Stimulated activated CD8-positive, alpha-beta memory T cell treated with anti-CD3 and anti-CD28 coated beads, Interleukin-15, amount 100 ng/mL, for 24 hours (primary cell): ENCODE results near the gene MAN1A1.
"Not testable (repeated sequence)": the region's sequence is repeated elsewhere in the genome, so short reads cannot be mapped to it uniquely, and the experiment has no call there.

Experiments used
- DNase-seq: peaks from one replicate; pipeline ENCODE4 v3.0.0-alpha.2; 2020; ENCODE audit warnings: low read depth

The MAN1A1 gene

DNA sequence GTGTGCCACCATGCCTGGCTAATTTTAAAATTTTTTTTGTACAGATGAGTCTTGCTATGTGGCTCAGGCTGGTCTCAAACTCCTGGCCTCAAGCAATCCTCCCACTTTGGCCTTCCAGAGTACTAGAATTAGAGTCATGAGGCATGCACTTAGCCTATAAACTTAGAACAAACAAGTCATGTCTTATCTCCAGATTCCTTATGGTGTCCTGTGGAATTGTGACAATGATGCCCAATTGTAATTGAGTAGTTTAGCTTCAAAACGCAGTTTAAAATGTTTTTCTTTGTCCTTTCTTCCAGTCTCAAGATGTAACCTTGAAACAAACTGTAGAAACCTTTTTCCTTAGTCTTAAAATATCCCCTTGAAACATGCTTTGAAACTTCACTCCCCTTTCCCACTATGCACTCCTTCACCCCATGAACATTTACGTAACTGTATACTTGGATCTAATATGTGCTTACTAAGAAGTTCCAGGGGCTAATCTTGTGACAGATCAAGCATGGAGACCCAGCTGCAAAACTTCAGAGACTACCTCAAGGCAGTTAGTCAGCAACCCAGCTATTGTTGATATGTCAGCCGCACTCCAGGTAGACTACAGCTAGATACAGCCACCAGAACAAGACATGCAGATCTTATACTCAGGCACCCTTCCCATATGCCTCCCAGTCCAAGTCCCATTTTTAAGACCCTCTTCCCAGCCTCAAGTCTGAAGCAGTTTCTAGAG is 46.2 kb downstream of the MAN1A1 start:
- DNase-seq: no peak

DNA sequence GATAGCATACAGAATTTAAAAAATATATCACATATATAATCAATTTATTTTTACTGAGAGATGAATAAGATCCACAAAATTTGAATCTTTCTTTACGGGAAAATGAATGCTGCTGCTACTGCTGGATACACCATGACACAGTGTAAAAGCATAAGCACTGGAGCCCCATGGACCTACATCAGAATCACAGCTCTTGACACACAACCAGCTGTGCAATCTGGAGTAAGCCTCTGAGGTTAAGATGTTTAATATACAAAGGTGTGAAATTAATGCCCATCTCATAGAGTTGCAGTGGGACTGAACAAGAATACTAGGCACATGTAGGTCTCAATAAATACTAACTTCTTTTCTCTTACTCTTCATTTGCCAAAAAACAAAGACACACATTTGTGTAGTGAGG is 48.1 kb downstream of the MAN1A1 start:
- no peak for DNase-seq

DNA sequence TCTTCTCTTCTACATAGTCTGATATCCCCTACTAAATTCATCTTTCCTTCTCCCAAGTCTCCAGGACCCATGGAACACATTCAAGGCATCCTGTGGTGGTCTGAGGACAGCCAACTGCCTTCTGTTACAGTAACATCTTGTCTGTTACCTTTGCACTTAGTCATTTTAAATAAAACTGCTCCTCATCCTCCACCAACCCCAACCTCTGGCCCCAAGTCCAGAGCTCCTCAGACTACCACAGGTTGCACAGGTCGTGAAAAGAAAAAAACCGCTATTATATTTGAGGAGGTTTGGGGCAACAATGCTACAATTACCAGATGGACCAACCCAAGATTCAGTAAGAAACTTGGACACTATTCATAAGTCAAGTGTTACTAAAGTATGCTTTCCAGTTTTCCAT is 49.9 kb downstream of the MAN1A1 start:
- DNase-seq: no peak

DNA sequence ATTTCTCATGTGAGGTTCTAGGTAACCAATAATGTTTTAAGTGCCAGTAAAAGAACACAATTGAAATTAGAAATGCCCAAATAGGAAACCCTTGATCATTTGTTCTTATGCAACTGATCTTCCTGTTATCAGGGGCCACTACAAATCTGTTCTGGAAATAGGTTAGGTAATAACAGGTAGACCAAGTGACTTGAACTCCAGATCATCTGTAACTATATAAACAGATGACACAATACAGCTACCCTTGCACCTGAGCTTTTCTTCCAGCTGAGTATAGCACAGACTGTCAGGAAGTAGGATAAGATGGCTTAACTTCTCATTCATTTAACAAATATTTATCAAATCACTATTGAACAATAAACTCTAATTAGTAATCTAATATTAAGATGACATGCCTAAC is 52.5 kb downstream of the MAN1A1 start:
- DNase-seq: no peak

DNA sequence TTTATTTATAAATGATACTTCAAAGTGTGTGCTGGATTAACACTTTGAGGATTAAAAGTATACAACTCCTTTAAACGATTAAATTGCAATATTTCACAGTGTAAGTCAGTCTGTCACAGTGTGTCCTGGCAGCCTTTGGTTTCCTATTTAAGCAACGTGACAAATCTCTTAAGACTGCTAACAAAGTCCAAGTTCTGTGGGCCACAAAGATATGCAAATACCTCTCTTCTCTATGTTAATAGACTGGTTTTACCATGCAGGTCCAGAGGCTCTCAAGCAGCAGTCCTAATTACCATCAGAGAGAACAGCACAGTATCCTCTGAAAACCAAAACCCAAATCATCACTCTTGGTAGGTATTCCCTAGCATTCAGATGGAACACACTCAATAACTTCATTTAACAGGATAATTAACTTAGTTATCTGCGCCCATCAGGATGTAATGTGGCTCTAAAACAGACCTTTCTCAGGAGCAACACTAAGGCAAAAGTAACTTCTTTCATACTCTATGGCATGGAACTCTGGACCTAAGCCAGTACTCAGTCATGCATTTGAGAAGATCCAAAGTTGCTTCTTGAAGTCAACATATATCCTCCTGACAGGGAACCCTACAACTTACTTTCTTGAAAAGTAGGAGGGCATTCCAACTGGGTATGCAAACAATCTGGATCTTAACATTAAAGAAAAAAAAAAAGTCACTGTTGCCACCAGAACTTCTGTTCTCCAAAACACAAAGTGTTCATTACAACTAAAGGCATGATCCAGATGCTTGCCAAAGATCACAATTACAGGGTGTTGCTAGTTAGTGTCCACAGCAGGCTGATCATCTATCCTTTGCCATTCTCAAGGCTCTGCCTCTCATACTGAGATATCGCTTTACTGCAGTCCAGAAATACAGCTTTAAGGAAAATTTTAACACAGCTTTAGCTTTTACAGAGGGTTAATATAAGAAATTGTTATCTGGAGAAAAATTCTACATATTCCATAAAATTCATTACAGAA is 53.2 kb downstream of the MAN1A1 start:
- no peak for DNase-seq

DNA sequence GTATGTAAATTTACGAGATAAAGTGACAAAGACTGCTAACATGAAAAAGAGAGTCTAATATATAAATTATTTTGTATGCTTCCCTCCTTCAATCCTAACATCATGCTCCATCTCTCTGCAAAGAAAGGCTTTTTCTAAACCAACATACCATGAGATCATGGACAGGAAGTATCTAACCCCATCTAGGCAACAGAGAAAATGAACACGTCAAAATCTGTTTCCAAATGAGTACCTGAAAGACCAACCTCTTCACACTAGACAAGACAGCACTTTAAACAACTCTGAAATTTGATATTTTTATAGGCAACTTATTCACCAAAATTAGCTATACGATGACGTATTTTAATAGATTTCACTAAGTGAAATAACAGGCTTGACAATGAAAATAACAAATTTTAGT is 54.6 kb downstream of the MAN1A1 start:
- DNase-seq: no peak

DNA sequence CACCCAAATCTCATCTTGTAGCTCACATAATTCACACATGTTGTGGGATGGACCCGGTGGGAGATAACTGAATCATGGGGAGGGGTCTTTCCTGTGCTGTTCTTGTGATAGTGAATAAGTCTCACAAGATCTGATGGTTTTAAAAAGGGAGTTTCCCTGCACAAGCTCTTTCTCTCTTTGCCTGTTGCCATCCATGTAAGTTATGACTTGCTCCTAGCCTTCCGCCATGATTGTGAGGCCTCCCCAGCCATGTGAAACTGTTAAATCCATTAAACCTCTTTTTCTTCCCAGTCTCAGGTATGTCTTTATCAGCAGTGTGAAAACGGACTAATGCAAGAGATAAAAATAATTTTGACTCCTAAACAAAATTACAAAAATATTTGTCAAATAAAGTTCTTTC is 58.5 kb downstream of the MAN1A1 start:
- DNase-seq: not testable (repeated sequence)

DNA sequence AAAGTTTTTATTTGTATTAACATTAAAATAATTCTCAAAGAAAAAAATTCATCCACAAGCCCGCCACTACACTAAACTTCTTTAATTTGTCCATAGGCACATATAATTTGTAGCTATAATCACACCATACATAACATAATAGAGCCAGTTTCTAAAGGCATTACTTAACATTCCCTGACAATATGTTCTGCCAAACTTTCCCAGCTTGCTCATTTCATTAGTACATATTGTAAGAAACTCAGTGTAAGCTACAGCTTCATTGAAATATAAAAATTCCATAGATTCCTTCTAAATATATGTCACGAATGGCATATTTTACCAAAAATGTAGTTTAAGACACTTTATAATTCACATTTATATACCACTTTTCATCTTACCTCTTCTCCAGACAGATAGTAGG is 59.3 kb downstream of the MAN1A1 start:
- no peak for DNase-seq

DNA sequence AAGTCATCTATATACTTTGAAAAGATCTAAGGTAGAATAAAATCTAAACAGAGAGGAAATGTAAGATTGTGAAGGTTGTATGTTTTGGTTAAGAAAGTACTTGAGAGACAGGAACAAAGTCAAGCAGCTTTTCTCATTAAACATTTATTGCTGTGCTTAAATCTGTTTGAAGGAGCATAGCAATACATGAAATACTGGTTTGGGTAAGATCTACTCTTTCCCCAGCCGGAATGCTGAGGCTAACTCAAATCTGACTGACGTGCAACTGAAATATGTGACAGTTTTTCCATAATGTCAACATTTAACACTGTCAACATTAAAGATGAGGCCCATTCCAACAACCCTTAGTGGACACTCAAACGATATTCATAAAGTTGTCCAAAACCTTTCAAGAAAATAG is 59.9 kb downstream of the MAN1A1 start:
- no peak for DNase-seq

DNA sequence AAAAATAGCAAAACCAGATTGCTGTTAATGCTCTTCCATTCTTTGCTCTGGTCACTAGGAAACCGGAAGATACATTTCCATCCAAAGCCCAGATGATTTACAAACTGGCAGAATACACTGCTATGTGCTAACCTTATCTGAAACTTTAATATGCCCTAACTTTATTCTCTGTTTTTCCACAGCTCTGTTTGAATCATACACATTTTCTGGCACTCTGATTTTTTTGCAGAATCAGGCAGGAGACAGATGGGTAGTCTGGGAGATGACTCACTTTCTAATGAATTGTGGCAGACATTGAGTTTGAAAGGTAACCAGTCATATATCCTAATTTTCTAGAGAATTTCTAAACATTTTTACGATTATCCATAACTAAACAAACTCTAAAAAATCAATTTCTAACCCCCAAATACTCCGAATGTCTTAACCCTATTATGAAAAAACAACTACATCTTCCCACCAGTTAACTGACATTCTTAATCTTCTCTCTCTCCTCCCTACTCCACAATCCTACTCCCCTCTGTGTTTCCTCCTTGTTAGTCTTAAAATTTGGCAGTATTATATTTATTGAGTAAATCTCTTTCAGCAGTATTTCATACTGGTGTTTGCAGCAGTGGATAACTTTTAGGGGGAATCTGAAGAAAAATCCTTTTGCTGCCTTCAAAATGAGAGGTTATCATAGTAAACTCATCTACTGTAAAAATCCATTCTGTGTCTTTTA is 63.5 kb downstream of the MAN1A1 start:
- no peak for DNase-seq

DNA sequence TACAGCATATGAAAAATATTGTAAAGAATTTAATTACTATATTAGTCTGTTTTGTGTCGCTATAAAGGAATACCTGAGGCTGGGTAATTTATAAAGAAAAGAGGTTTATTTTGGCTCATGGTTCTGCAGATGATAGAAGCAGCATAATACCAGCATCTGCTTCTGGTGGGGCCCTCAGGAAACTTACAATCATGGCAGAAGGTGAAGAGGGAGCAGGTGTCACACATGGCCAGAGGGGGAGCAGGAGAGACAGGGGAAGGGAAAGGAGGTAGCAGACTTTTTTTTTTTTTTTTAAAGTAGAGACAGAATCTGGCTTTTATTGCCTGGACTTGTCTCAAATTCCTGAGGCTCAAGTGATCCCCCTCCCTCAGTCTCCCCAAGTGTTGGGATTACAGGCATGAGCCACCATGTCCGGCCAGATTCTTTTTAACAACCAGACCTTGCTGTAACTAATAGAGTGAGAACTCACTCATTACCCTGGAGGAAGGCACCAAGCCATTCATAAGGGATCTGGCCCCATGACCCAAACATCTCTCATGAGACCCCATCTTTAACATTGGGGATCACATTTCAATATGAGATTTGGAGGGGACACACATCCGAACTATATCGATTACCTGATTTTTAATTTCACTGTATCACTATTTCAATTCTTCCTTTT is 64.6 kb downstream of the MAN1A1 start:
- no peak for DNase-seq

DNA sequence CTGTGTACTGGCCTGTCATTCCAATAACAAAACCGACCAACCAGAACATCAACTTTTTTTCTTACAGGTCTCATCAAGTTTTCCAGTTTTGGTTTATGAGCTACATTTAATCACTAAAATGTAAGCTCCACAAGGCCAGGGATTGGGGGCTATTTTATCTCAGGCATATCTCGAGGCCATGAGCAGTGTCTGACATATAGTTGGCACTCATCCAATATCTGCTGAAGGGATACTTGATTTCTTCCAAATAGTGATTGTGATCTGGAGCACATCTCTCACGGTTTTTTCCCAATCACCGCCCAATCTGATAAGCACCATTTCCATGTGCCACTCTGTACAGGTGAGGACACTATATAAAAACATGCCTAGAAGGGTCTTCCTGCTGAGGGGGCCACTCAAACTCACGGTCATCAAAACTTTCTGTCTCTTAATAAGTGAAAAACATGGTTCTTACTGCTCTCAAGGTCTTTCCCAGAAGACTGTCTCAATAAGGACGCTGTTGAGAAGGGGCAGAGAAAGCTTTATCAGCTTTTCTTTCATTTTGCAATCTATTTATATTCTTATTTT is 65.5 kb downstream of the MAN1A1 start:
- DNase-seq: no peak

DNA sequence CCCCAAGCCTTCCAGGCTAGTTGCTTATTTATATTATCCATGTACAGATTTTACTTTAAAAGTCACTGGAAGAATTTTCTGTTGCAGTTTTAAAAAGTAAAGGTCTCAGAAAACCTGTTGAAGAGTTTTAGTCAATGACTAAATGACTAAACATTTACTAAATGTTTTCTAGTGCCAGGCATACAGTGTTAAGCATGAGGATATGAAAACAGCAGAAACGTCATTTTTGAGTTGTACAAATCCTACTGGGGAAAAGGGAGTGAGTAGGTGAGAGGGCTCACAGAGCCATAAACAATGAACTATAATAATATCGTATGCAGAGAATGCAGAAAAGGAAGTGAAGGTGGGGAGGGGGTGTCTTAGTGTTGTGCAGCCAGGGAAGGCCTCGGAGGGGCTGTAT is 66.3 kb downstream of the MAN1A1 start:
- no peak for DNase-seq

DNA sequence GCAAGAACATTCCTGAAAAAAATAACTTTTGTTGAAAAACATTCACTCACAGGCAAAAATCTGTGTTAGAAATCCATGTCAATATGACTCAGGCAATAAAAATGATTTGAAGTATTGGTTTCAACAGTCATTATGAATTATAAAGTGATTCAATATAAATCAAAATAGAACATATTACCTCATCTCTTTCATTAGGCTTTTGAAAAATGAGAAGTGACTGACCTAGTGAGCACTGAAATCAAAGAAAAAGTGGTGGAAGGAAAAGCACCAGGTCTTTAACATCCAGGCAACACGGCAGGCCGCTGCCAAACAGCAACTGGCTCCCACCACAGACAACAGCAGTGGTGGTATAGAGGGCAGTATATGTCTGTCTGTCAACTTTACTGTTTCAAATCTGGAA is 68.9 kb downstream of the MAN1A1 start:
- no peak for DNase-seq

DNA sequence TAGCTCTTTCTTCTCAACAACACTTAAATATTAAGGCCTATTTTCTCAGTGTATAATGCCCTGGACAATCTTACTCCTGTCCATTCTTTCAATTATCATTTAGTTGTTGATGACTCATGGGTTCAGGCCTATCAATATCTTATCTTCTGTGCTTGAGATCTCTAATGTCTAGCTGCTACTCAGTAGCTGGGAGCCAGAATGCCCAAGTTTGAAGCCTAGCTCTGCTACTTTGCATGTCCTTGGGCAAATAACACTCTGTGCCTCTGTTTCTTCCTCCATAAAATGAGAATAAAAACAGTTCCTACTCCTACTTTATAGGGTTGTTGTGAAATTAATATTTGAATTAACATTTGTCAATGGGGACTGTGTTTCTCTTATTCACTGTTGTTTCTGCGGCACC is 69.5 kb downstream of the MAN1A1 start:
- DNase-seq: no peak

DNA sequence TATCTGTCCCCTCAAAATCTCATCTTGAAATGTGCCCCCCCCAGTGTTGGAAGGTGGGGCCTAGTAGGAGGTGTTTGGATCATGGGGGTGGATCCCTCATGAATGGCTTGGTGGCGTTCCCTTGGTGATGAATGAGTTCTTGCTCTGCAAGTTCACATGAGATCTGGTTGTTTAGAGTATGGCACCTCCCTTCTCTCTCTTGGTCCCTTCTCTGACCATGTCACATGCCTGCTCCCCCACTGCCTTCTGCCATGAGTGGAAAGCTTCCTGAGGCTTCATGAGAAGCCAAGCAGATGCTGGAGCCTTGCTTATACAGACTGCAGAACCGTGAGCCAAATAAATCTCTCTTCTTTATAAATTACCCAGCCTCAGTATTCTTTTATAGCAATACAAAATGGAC is 70.9 kb downstream of the MAN1A1 start:
- no peak for DNase-seq

DNA sequence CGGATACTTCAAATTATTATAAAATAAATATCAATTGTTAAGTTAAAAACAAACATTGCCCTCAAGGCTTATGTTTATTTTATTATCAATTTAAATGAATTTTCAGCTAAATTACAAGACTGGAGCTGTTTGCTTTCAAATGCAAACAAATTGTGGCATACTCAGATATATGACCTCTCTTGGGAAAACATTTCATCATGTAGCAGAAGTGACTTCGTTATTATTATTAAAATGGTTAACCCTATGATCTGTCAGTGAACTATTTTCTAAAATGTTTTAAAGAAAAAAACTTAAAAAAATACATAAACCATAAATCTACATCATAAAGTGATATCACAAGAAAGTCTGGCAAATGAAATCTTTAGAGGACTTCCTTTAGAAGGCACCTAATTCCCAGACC is 72.5 kb downstream of the MAN1A1 start:
- no peak for DNase-seq

DNA sequence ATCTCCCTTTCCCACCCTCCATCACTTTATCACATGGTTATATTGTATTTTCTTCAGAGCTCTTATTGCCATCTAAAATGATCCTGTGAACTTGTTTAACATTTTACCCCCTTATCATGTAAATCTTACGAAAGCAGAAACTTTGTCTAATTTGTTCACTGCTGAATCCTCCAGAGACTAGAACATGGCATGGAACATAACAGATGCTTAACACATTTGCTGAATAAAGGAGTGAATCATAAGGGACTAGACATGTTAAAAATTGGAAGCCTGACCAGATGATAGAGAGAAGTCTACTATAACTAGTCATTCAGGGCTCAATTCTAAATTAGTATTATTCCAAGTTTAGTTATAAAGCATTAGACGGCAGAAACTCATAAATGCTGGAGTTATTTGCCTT is 73.3 kb downstream of the MAN1A1 start:
- DNase-seq: no peak

DNA sequence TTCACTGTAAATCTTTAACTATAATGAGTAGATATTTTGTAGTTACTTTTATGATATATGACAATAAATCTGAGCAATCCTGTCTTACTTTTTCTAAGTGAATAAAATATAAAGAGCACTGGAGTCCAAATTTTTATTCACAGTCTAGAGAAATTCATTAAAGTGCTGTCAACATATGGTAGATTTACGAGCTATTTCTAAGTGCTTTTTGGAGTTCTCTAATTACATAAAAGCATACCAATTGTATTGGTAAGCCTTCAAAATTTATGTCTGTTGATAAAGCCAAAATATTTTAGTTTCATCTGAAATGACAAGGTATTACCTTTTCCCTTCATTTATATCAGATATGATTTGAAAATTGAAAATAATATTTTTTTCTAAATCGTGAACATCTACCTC is 75.4 kb downstream of the MAN1A1 start:
- no peak for DNase-seq

DNA sequence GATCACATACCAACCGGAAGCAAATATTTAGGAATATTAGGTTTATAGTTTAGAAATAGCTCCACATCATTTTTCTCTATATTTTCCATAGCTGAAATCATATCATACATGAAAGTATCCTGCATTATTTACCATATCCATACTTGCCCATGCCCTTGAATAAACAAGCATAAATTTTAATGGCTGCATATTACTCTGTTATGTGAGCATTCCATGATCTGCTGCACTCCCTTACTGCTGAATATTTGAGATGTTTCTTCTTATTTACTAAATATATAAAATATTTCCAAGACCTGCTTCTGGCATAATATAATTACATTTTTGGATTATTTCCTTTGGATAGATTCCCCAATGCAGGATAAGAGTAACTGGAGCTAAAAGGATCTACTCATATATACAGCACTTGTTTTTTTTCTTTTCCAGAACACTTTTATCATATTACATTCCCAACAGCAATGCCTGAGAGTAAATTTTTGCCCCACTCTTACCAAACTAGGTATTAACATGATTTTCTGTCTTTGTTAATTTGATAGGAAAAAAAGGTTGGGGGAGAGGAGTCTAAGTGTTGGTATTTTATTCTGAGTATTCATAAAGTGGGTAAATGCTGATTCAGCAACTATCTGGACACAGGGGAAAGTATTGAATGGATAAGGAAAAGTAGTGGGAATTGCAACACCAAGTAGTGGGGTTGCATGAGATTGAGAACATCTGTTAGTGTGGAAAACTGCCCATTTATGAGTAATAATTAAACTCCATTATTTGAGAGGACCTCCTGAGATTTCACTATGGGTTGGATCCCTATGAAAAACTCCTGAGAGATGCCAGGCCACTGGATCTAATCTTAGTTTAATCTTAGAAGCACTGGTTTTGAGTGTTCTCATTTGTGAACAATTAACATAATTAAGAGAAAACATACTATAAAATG is 76.0 kb downstream of the MAN1A1 start:
- no peak for DNase-seq

DNA sequence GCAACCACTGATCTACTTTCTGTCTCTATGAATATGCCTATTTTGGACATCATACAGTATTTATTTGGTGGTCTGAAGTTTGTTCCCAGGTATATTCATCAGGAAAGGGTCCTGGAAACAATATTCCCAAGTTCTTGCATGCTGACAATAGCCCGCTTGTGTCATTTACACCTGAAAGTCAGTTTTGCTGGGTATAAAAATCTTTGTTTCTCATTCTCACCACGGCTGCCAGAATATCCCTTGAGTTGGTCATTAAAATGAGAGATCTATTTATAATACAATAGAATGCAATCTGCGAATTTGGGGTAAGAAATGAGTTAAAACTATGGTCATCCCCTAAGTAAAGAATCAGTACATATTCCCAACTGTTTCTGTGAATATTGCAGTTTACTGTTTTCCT is 79.0 kb downstream of the MAN1A1 start:
- DNase-seq: no peak
